ENCODE results near the gene DMGDH. TPM values are rescaled to one million over a fixed set of nuclear protein-coding genes. Genes with fewer than 3 reads are reported as not detected.

Gene DMGDH
- total RNA-seq, 1 donor from 2014 or later, result 3.1 TPM

DNA sequence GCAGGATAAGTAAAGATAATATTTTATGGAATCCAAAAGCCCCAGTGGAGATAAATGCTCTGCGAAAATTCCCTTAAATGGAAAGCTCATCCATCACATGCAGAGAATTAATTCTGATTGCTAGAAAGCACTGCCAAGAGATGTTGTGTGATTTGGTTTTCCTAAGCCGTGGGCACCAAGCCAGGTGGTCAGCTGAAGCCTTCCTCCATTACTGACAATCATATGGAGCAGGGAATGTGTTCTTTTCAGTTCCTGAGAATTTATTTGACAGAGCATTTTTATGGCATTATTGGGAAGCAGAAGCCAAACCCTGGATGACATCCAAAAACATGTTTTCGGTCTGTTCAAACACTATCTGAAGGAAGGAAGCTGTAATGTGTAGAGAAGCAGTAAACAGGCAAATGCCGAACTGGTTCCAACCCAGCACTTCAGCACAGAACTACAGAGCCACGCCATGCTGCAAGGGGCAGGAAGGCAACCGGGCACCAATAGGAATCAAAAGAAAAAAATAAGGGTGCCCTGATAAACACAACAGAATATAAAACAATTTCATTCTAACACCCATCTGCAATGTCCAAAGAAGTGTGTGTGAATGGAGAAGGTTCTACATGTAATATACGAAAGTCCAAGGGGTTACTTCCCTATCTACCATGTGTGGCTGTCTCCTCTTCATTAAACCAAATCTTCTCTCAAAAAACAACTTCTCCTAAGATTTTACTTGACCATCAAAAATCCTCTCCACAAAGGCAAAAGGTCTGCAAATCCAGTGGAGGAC is 96.6 kb downstream of the DMGDH start:
- H3K9me3 Mint-ChIP-seq (ENCODE audit: low read depth), result no peaks in the 10 kb centered on the region
- H3K27me3 Mint-ChIP-seq (ENCODE audit: low read depth), result no peaks in the 10 kb centered on the region
- no peak for DNase-seq (ENCODE audit: low spot score)
- H3K36me3 Mint-ChIP-seq (ENCODE audit: low read depth), result peaks cover 2% of the 10 kb centered on the region
- peak overlapping the region; percentile 28 for H3K27ac Mint-ChIP-seq (ENCODE audit: unreplicated experiment)
- TF ChIP-seq, protein P1, sequence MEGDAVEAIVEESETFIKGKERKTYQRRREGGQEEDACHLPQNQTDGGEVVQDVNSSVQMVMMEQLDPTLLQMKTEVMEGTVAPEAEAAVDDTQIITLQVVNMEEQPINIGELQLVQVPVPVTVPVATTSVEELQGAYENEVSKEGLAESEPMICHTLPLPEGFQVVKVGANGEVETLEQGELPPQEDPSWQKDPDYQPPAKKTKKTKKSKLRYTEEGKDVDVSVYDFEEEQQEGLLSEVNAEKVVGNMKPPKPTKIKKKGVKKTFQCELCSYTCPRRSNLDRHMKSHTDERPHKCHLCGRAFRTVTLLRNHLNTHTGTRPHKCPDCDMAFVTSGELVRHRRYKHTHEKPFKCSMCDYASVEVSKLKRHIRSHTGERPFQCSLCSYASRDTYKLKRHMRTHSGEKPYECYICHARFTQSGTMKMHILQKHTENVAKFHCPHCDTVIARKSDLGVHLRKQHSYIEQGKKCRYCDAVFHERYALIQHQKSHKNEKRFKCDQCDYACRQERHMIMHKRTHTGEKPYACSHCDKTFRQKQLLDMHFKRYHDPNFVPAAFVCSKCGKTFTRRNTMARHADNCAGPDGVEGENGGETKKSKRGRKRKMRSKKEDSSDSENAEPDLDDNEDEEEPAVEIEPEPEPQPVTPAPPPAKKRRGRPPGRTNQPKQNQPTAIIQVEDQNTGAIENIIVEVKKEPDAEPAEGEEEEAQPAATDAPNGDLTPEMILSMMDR (IDR thresholded peaks at IDR 0.05), result no peak
- no peak overlapping the region for H3K4me3 Mint-ChIP-seq (ENCODE audit: unreplicated experiment)
- H3K4me1 Mint-ChIP-seq (ENCODE audit: low read depth), result peaks cover 17% of the 10 kb centered on the region

DNA sequence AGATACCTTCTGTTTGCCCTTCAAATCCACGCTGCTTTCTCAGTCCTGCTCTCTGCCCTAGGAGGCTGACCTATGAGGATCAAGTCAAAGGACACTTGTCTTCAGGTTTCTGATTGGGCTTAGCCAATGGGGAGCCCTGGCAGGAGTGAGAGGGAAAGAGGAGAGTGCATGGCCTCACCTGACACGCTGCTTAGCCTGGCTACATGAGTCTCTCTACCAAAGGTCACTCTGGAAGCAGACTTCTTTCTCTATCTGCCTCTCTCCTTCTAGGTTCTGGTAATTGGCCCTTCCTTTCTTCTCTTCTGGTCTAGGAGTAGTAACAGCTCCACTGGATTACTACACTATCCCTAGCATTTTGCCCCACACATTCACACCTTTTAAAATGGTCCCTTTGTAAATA is 97.5 kb downstream of the DMGDH start:
- Mint-ChIP-seq H3K27ac (ENCODE audit: unreplicated experiment) (no peak overlapping the region), H3K4me3 (ENCODE audit: unreplicated experiment) (no peak overlapping the region), H3K27me3 (ENCODE audit: low read depth) (no peaks in the 10 kb centered on the region), H3K4me1 (ENCODE audit: low read depth) (peaks cover 17% of the 10 kb centered on the region), H3K36me3 (ENCODE audit: low read depth) (peaks cover 2% of the 10 kb centered on the region), H3K9me3 (ENCODE audit: low read depth) (no peaks in the 10 kb centered on the region)
- TF ChIP-seq, protein P1 (IDR thresholded peaks at IDR 0.05), result no peak
- no peak for DNase-seq (ENCODE audit: low spot score)

DNA sequence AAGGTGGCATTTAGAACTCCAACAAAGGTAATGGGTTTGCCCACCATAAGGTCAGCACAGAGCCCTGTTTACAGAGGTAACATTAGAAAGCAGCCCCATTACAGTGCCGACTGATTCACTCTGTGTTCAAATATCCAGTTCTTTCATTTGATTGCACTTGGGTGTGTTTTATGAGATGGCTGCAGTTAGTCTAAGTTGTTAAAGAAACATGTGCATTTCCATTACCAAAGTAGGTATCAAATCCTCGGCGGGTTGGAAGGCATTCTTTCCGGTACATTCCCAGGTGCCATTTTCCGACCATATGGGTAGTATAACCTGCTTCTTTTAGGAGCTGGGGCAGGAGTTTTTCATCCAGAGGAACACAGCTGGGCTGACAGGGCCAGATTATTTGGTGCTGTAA is 100.7 kb downstream of the DMGDH start:
- Mint-ChIP-seq H3K36me3 (ENCODE audit: low read depth) (peaks cover 3% of the 10 kb centered on the region), H3K9me3 (ENCODE audit: low read depth) (no peaks in the 10 kb centered on the region), H3K27me3 (ENCODE audit: low read depth) (no peaks in the 10 kb centered on the region), H3K4me1 (ENCODE audit: low read depth) (peaks cover 19% of the 10 kb centered on the region), H3K27ac (ENCODE audit: unreplicated experiment) (no peak overlapping the region), H3K4me3 (ENCODE audit: unreplicated experiment) (no peak overlapping the region)
- no peak for DNase-seq (ENCODE audit: low spot score)
- TF ChIP-seq, protein P1 (IDR thresholded peaks at IDR 0.05), result no peak

DNA sequence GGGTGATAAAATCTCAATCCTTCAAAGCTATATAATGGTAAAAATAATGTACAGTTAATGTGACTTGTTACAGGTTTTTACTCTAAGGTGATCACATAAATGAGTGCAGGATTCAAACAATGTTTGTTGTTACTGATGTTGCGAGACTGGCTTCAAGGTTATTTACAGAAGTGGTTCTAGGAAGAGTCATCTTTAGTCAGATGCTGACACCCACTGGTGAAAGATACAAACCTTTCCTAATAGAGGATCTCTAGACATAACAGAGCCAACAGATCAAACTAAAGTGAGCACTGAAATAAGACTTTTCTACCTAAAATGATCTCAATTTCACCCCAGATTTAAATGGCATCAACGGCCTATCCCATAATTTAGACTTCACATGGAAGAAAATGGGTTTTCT is 104.6 kb downstream of the DMGDH start:
- Mint-ChIP-seq H3K4me1 (ENCODE audit: low read depth) (peaks cover 6% of the 10 kb centered on the region), H3K27ac (ENCODE audit: unreplicated experiment) (no peak overlapping the region)

DNA sequence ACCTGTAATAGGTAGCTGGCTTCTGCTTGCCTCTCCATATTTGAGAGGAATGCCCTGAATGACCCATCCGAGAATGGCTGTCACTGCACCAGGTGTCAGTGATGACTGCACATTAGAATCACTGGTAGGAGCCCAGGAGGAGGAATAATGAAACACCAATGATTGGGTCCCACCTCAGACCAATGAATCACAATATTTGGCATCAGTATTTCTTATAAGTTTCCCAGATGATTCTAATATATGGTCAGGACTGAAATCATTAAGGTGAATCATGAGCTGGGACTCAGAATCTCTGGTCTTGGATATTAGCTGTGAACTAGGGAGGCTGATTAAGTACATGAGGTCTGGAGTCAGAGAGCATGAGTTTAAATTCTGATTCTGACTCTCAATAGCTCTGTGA is 107.7 kb downstream of the DMGDH start:
- Mint-ChIP-seq H3K27me3 (ENCODE audit: low read depth) (no peaks in the 10 kb centered on the region), H3K4me1 (ENCODE audit: low read depth) (peaks cover 6% of the 10 kb centered on the region), H3K9me3 (ENCODE audit: low read depth) (no peaks in the 10 kb centered on the region), H3K4me3 (ENCODE audit: unreplicated experiment) (no peak overlapping the region), H3K36me3 (ENCODE audit: low read depth) (peaks cover 10% of the 10 kb centered on the region), H3K27ac (ENCODE audit: unreplicated experiment) (no peak overlapping the region)
- no peak for DNase-seq (ENCODE audit: low spot score)
- TF ChIP-seq, protein P1 (IDR thresholded peaks at IDR 0.05), result no peak

More for the DNA sequence above, 104.6 kb downstream of the DMGDH start:
- TF ChIP-seq, protein P1 (IDR thresholded peaks at IDR 0.05), result peak; percentile 88
- Mint-ChIP-seq H3K4me3 (ENCODE audit: unreplicated experiment) (no peak overlapping the region), H3K9me3 (ENCODE audit: low read depth) (no peaks in the 10 kb centered on the region), H3K36me3 (ENCODE audit: low read depth) (peaks cover 5% of the 10 kb centered on the region), H3K27me3 (ENCODE audit: low read depth) (no peaks in the 10 kb centered on the region)
- no peak for DNase-seq (ENCODE audit: low spot score)
